Epidermal melanocyte (primary cell): Measurements from ENCODE around the gene TSPY4.
"Not testable (repeated sequence)": the region's sequence is repeated elsewhere in the genome, so short reads cannot be mapped to it uniquely, and the experiment has no call there.

Experiments
- DNase-seq: peaks from one replicate; pipeline ENCODE4 v3.0.0; 2011; ENCODE audit warnings: low spot score; ENCODE audit not compliant: insufficient read length

Gene TSPY4, protein sequence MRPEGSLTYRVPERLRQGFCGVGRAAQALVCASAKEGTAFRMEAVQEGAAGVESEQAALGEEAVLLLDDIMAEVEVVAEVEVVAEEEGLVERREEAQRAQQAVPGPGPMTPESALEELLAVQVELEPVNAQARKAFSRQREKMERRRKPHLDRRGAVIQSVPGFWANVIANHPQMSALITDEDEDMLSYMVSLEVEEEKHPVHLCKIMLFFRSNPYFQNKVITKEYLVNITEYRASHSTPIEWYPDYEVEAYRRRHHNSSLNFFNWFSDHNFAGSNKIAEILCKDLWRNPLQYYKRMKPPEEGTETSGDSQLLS

GRCh38 chrY:9337164-9337563 is at the start of gene TSPY4:
Gene TSPY4, plus strand, starts transcription at chrY:9337464. Its CDS starts 46 bp downstream, at chrY:9337510.
- not testable (repeated sequence) for DNase-seq

GRCh38 chrY:9320996-9321395 is 16.3 kb upstream of the TSPY4 start:
- no peak for DNase-seq

DNA sequence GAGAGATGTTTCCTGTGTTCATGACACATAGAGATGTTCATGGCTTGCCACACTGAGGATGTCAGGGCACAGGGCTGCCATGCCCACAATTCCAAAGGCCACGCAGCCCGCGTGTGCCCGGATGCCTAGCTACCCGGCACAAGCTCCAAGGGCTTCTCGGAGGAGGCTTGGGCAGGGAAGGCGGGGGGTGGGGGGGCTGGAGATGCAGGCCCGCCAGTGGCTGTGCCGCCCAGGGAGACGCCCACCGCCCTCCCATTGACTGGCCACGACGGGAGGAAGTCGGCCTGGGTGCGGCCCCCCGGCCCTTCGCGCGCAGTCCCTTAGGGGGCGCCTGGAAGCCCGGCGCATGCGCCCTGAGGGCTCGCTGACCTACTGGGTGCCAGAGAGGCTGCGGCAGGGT is 20.2 kb downstream of the TSPY4 start, which contains the start of gene TSPY8:
Gene TSPY8 (plus strand): TSS at position 301 of the 400 bp plus-strand sequence. CDS start 46 bp downstream, at position 347.
- not testable (repeated sequence) for DNase-seq
